Hepatocyte (in vitro differentiated cells): ENCODE measurements around the gene EPDR1. TPM values are rescaled to one million over a fixed set of nuclear protein-coding genes. Genes with fewer than 3 reads are reported as not detected.

Experiments used
- DNase-seq: peaks from one replicate; pipeline ENCODE4 v3.0.0-alpha.2; 2016; ENCODE audit warnings: low spot score
- H2AFZ ChIP-seq: fragments of 200-600 bp; sonication (generic); 2 replicates; pipeline ENCODE4 v1.6.0; 2016; ENCODE audit warnings: antibody characterized with exemption, mild to moderate bottlenecking
- H3K27ac ChIP-seq: fragments of 200-600 bp; sonication (generic); 2 replicates; pipeline ENCODE4 v1.5.1; 2016; ENCODE audit warnings: mild to moderate bottlenecking
- H3K27me3 ChIP-seq: fragments of 200-600 bp; sonication (generic); 2 replicates; pipeline ENCODE4 v1.6.1; 2016
- H3K36me3 ChIP-seq: fragments of 200-600 bp; sonication (generic); replicated peaks from 2 replicates; pipeline ENCODE4 v1.5.1; 2016; ENCODE audit warnings: low read depth; ENCODE audit not compliant: insufficient read depth
- H3K4me1 ChIP-seq: fragments of 200-600 bp; sonication (generic); 2 replicates; pipeline ENCODE4 v1.5.1; 2016; ENCODE audit warnings: mild to moderate bottlenecking, moderate library complexity; ENCODE audit not compliant: insufficient read depth
- H3K4me2 ChIP-seq: fragments of 200-600 bp; sonication (generic); 2 replicates; pipeline ENCODE4 v1.6.0; 2016
- H3K4me3 ChIP-seq: fragments of 200-600 bp; sonication (generic); 2 replicates; pipeline ENCODE4 v1.5.1; 2016; ENCODE audit warnings: mild to moderate bottlenecking
- H3K79me2 ChIP-seq: fragments of 200-600 bp; sonication (generic); 2 replicates; pipeline ENCODE4 v1.6.0; 2017; ENCODE audit warnings: mild to moderate bottlenecking
- H3K9me2 ChIP-seq: fragments of 200-600 bp; sonication (generic); replicated peaks from 2 replicates; pipeline ENCODE4 v1.6.0; 2017; ENCODE audit warnings: mild to moderate bottlenecking; ENCODE audit not compliant: insufficient read depth
- H3K9me3 ChIP-seq: fragments of 200-600 bp; sonication (generic); 2 replicates; pipeline ENCODE4 v1.5.1; 2016; ENCODE audit warnings: low read depth, mild to moderate bottlenecking
- H4K20me1 ChIP-seq: fragments of 200-600 bp; sonication (generic); 2 replicates; pipeline ENCODE4 v1.6.0; 2016; ENCODE audit warnings: mild to moderate bottlenecking; ENCODE audit not compliant: insufficient read depth, poor library complexity, severe bottlenecking
- EZH2 ChIP-seq: fragments of 200-600 bp; sonication (generic); IDR thresholded peaks from 2 replicates; pipeline ENCODE4 v1.6.1; 2016; ENCODE audit warnings: antibody characterized with exemption, mild to moderate bottlenecking, borderline replicate concordance
- EZH2phosphoT487 ChIP-seq: fragments of 200-600 bp; sonication (generic); IDR thresholded peaks from one replicate; pipeline ENCODE4 v1.6.1; 2018; ENCODE audit warnings: antibody characterized with exemption, mild to moderate bottlenecking, low read depth, moderate library complexity; ENCODE audit not compliant: unreplicated experiment, severe bottlenecking
- WGBS: methylation state at CpG from one replicate; pipeline ENCODE4 v1.1.6; 2016; ENCODE audit warnings: low lambda C conversion rate; ENCODE audit errors: missing lambda C conversion rate; 5-methylcytosine and 5-hydroxymethylcytosine counted together
- polyA plus RNA-seq: library from polyadenylated mRNA; unstranded; fragments of >200 nt; fragmentation: Nextera tagmentation; extraction: Ambion mirVana; gene quantifications from 2 replicates; pipeline ENCODE4 v1.2.1, GENCODE V29; 2016
- total RNA-seq: library from RNA; depleted of rRNA; stranded (reverse); fragments of >200 nt; gene quantifications from 2 replicates; pipeline ENCODE4 v1.2.3, GENCODE V29; 2014
- TF ChIP-seq, protein P1 (sequence below): fragments of 200-600 bp; sonication (generic); IDR thresholded peaks from 2 replicates; pipeline ENCODE4 v1.5.1; 2016; ENCODE audit warnings: antibody characterized with exemption, mild to moderate bottlenecking; ENCODE audit not compliant: poor library complexity

EPDR1 gene
- total and polyA plus RNA-seq, 2 experiments from 2014 or later = 6.8 to 12.2 TPM

DNA sequence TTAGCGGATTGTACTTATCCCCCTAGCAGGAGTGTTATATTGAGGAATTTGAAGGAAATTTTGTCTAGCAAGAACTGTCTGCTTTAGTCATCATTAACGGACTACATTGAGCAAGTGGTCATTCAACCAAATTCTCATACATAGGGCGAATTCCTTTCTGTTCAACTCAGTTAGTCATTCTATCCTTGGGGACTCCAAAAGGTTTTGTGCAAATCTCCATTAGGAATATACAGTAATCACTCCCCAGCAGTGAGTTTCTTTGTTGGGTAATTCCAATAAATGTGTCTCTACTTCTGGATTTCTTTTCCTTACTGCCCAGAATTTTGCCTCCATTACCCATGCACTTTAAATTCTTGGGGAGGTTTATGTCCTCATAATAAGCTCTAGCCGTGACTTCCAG lies 51.1 kb downstream of the EPDR1 start:
- Histone ChIP-seq H3K4me3 (no peak overlapping the region), H3K79me2 (no peaks in the 10 kb centered on the region), H3K27ac (no peak overlapping the region), H3K4me1 (no peaks in the 10 kb centered on the region), H2AFZ (no peak overlapping the region), H3K27me3 (no peaks in the 10 kb centered on the region), H3K36me3 (no peaks in the 10 kb centered on the region), H3K9me2 (no peaks in the 10 kb centered on the region), H3K4me2 (no peak overlapping the region), H3K9me3 (no peaks in the 10 kb centered on the region), H4K20me1 (no peaks in the 10 kb centered on the region)
- 85% methylated on average over 4 of the region's 4 CpGs for WGBS
- DNase-seq = no peak
- TF ChIP-seq, protein P1, sequence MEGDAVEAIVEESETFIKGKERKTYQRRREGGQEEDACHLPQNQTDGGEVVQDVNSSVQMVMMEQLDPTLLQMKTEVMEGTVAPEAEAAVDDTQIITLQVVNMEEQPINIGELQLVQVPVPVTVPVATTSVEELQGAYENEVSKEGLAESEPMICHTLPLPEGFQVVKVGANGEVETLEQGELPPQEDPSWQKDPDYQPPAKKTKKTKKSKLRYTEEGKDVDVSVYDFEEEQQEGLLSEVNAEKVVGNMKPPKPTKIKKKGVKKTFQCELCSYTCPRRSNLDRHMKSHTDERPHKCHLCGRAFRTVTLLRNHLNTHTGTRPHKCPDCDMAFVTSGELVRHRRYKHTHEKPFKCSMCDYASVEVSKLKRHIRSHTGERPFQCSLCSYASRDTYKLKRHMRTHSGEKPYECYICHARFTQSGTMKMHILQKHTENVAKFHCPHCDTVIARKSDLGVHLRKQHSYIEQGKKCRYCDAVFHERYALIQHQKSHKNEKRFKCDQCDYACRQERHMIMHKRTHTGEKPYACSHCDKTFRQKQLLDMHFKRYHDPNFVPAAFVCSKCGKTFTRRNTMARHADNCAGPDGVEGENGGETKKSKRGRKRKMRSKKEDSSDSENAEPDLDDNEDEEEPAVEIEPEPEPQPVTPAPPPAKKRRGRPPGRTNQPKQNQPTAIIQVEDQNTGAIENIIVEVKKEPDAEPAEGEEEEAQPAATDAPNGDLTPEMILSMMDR = no peak
- TF ChIP-seq EZH2phosphoT487 (no peak), EZH2 (no peak)

- no peak for DNase-seq
- Histone ChIP-seq H3K9me2 (no peaks in the 10 kb centered on the region), H3K9me3 (no peaks in the 10 kb centered on the region), H3K36me3 (no peaks in the 10 kb centered on the region), H4K20me1 (no peaks in the 10 kb centered on the region), H3K27me3 (no peaks in the 10 kb centered on the region), H3K4me3 (no peak overlapping the region), H3K27ac (no peak overlapping the region), H2AFZ (no peak overlapping the region), H3K4me1 (no peaks in the 10 kb centered on the region), H3K4me2 (no peak overlapping the region), H3K79me2 (no peaks in the 10 kb centered on the region)
- TF ChIP-seq, protein P1 = no peak
- TF ChIP-seq EZH2 = no peak
- WGBS = 21% methylated on average over 1 of the region's 1 CpG
Observed at GRCh38 chr7:37973915-37974314, 53.5 kb downstream of the EPDR1 start.

- Histone ChIP-seq H3K27me3 (no peaks in the 10 kb centered on the region), H2AFZ (no peak overlapping the region), H3K4me2 (no peak overlapping the region), H3K9me2 (no peaks in the 10 kb centered on the region), H3K27ac (no peak overlapping the region), H3K36me3 (no peaks in the 10 kb centered on the region), H3K79me2 (no peaks in the 10 kb centered on the region), H4K20me1 (no peaks in the 10 kb centered on the region), H3K4me3 (no peak overlapping the region), H3K9me3 (no peaks in the 10 kb centered on the region), H3K4me1 (no peaks in the 10 kb centered on the region)
- no peak for DNase-seq
- WGBS = 75% methylated on average over 4 of the region's 4 CpGs
- TF ChIP-seq EZH2 (no peak), EZH2phosphoT487 (no peak)
- TF ChIP-seq, protein P1 = no peak
Observed at GRCh38 chr7:37974711-37975110, 54.3 kb downstream of the EPDR1 start.

- H2AFZ ChIP-seq = no peak overlapping the region
- H3K4me1 ChIP-seq = no peaks in the 10 kb centered on the region
- no peaks in the 10 kb centered on the region for H3K27me3 ChIP-seq
- TF ChIP-seq, protein P1 = no peak
- TF ChIP-seq EZH2 = no peak
- TF ChIP-seq EZH2phosphoT487 = no peak
- 92% methylated on average over 2 of the region's 2 CpGs for WGBS
- no peak overlapping the region for H3K4me3 ChIP-seq
- H3K27ac ChIP-seq = no peak overlapping the region
- no peaks in the 10 kb centered on the region for H4K20me1 ChIP-seq
- no peaks in the 10 kb centered on the region for H3K9me3 ChIP-seq
- H3K36me3 ChIP-seq = no peaks in the 10 kb centered on the region
- no peaks in the 10 kb centered on the region for H3K79me2 ChIP-seq
- no peak for DNase-seq
- H3K4me2 ChIP-seq = no peak overlapping the region
- no peaks in the 10 kb centered on the region for H3K9me2 ChIP-seq
Observed at GRCh38 chr7:37977243-37977642, 56.8 kb downstream of the EPDR1 start.
